NCI-H510A treated with DMSO at 0.1 percent for 48 hours (cell line): Measurements from ENCODE around the gene DNAJA3.

ENCODE experiments used
- DNase-seq: peaks from one replicate; lab custom pipeline; 2025; lab: John Stamatoyannopoulos, UW

DNAJA3 gene

GRCh38 chr16:4407543-4408322 is 17.9 kb upstream of the DNAJA3 start:
- no peak for DNase-seq

GRCh38 chr16:4408323-4408690 is 17.4 kb upstream of the DNAJA3 start:
- DNase-seq, result no peak

GRCh38 chr16:4409081-4409932 is 16.4 kb upstream of the DNAJA3 start:
- no peak for DNase-seq

GRCh38 chr16:4410335-4411075 is 15.2 kb upstream of the DNAJA3 start:
- no peak for DNase-seq

- no peak for DNase-seq
These were observed 14.0 kb upstream of the DNAJA3 start for GRCh38 chr16:4411684-4412083.

GRCh38 chr16:4412159-4412558 is 13.5 kb upstream of the DNAJA3 start:
- DNase-seq, result no peak

GRCh38 chr16:4412854-4413253 is 12.8 kb upstream of the DNAJA3 start:
- no peak for DNase-seq

- no peak for DNase-seq
These were observed 11.3 kb upstream of the DNAJA3 start for GRCh38 chr16:4414187-4414917.

- no peak for DNase-seq
These were observed 10.0 kb upstream of the DNAJA3 start for GRCh38 chr16:4415538-4416199.

GRCh38 chr16:4416200-4417032 is 9.3 kb upstream of the DNAJA3 start, which contains the start of gene CORO7:
Gene CORO7, minus strand, starts transcription at chr16:4416596. Its CDS starts 78 bp downstream, at chr16:4416518.
- peak; percentile 77 for DNase-seq

GRCh38 chr16:4419402-4419959 is 6.2 kb upstream of the DNAJA3 start:
- DNase-seq, result no peak

- DNase-seq, result no peak
These were observed 5.1 kb upstream of the DNAJA3 start for GRCh38 chr16:4420505-4421105.

- DNase-seq, result no peak
These were observed 485 bp downstream of the DNAJA3 start for GRCh38 chr16:4426021-4426684.

GRCh38 chr16:4426722-4427372 is 1.2 kb downstream of the DNAJA3 start:
- DNase-seq, result no peak

GRCh38 chr16:4428500-4428899 is 2.8 kb downstream of the DNAJA3 start:
- no peak for DNase-seq

GRCh38 chr16:4431023-4431422 is 5.4 kb downstream of the DNAJA3 start:
- DNase-seq, result no peak

- DNase-seq, result no peak
These were observed 7.6 kb downstream of the DNAJA3 start for GRCh38 chr16:4433228-4433627.
